ENCODE measurements around the gene OR51I1.

- TF ChIP-seq, protein P1, sequence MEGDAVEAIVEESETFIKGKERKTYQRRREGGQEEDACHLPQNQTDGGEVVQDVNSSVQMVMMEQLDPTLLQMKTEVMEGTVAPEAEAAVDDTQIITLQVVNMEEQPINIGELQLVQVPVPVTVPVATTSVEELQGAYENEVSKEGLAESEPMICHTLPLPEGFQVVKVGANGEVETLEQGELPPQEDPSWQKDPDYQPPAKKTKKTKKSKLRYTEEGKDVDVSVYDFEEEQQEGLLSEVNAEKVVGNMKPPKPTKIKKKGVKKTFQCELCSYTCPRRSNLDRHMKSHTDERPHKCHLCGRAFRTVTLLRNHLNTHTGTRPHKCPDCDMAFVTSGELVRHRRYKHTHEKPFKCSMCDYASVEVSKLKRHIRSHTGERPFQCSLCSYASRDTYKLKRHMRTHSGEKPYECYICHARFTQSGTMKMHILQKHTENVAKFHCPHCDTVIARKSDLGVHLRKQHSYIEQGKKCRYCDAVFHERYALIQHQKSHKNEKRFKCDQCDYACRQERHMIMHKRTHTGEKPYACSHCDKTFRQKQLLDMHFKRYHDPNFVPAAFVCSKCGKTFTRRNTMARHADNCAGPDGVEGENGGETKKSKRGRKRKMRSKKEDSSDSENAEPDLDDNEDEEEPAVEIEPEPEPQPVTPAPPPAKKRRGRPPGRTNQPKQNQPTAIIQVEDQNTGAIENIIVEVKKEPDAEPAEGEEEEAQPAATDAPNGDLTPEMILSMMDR (conservative IDR thresholded peaks at IDR 0.05; ENCODE audit: low read depth, low read length): no peak
- no peak for TF ChIP-seq EZH2 (IDR thresholded peaks at IDR 0.05; ENCODE audit: borderline replicate concordance, low read depth, low read length, poor library complexity, severe bottlenecking)
These were observed 48.5 kb upstream of the OR51I1 start for GRCh38 chr11:5489576-5490357.
